ENCODE results near the gene SYNGR4. TPM values are rescaled to one million over a fixed set of nuclear protein-coding genes. Genes with fewer than 3 reads are reported as not detected.

The SYNGR4 gene
- total RNA-seq, 2 donors from 2014 or later = 0.25 to 0.34 TPM

DNA sequence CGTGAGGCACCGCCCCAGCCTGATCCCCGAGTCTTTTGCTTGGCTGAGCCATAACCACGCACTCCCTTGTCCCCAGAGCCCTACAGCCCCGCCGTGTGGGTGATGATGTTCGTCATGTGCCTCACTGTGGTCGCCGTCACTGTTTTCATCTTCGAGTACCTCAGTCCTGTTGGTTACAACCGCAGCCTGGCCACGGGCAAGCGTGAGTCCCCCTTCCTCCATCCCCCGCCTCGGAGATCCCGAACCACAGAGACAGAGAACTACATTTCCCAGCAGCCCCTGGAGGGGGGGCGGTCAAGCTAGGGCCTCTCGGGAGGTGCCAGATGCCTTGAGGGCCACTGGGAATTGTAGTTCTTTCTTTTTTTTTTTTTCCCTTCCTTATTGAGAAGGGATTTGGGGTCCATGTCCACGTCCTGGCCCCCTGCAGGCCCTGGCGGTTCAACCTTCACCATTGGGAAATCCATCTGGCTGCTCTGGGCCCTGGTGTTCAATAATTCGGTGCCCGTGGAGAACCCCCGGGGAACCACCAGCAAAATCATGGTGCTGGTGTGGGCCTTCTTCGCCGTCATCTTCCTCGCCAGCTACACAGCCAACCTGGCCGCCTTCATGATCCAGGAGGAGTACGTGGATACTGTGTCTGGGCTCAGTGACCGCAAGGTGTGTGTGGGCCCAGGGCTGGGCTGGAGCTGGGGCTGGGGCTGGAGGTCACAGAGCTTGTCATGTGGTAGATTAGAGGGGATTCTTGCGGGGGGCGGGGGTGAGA, 55.2 kb downstream of the SYNGR4 start:
- Mint-ChIP-seq H3K4me3 (peak overlapping the region; percentile 80), H3K4me1 (ENCODE audit: low read depth) (peaks cover 36% of the 10 kb centered on the region), H3K27ac (peak overlapping the region; percentile 78), H3K27me3 (ENCODE audit: low read depth) (peaks cover 15% of the 10 kb centered on the region), H3K9me3 (no peaks in the 10 kb centered on the region), H3K36me3 (ENCODE audit: insufficient read depth in 2 of 2) (no peaks in the 10 kb centered on the region)
- ATAC-seq (replicated peaks in 1 of 2) (peak; percentile 81 to 85), DNase-seq (peak; percentile 83 to 89)

- no peaks in the 10 kb centered on the region for H3K9me3 Mint-ChIP-seq
- no peak overlapping the region for H3K4me3 Mint-ChIP-seq
- peaks cover 26% of the 10 kb centered on the region for H3K4me1 Mint-ChIP-seq (ENCODE audit: low read depth)
- ATAC-seq (replicated peaks in 1 of 2) (no peak), DNase-seq (no peak)
- peaks cover 2% of the 10 kb centered on the region for H3K27me3 Mint-ChIP-seq (ENCODE audit: low read depth)
- H3K27ac Mint-ChIP-seq = no peak overlapping the region
- no peaks in the 10 kb centered on the region for H3K36me3 Mint-ChIP-seq (ENCODE audit: insufficient read depth in 2 of 2)
Measured at GRCh38 chr19:48421548-48421947, 57.4 kb downstream of the SYNGR4 start.

GRCh38 chr19:48424694-48425219, 60.6 kb downstream of the SYNGR4 start:
- peaks cover 8% of the 10 kb centered on the region for H3K4me1 Mint-ChIP-seq (ENCODE audit: low read depth)
- DNase-seq = no peak
- H3K36me3 Mint-ChIP-seq (ENCODE audit: insufficient read depth in 2 of 2) = no peaks in the 10 kb centered on the region
- no peaks in the 10 kb centered on the region for H3K9me3 Mint-ChIP-seq
- no peaks in the 10 kb centered on the region for H3K27me3 Mint-ChIP-seq (ENCODE audit: low read depth)
- peak overlapping the region in 1 of 2 donors; percentile 71 for H3K4me3 Mint-ChIP-seq
- peak in 1 of 2 donors; percentile 30 for ATAC-seq (replicated peaks in 1 of 2)
- H3K27ac Mint-ChIP-seq = no peak overlapping the region

Other genes with a start within 250 kb of the SYNGR4 start
- 100 to 1,000 TPM; 156 to 212 TPM for gene LIG1, start 194.0 kb upstream of the SYNGR4 start, total RNA-seq
- 10 to 100 TPM; 10.6 to 13.1 TPM for gene ZSWIM9, start 193.7 kb upstream of the SYNGR4 start, total RNA-seq
- gene CARD8, start 108.5 kb upstream of the SYNGR4 start, total RNA-seq = 100 to 1,000 TPM; 166 to 201 TPM
- gene ZNF114, start 94.3 kb upstream of the SYNGR4 start, total RNA-seq = under 1 TPM in 1 of 2 donors, not detected in 1; 0.14 TPM
- 100 to 1,000 TPM; 150 to 174 TPM for gene EMP3, start 38.8 kb upstream of the SYNGR4 start, total RNA-seq
- gene TMEM143, start 427 bp upstream of the SYNGR4 start, total RNA-seq = 10 to 100 TPM; 20.9 to 26.2 TPM
- gene KDELR1, start 27.2 kb downstream of the SYNGR4 start, total RNA-seq = 100 to 1,000 TPM; 101 to 103 TPM
- under 1 TPM; 0.39 to 0.46 TPM for gene GRIN2D, start 29.3 kb downstream of the SYNGR4 start, total RNA-seq
- 10 to 100 TPM; 27.0 to 38.2 TPM for gene GRWD1, start 81.6 kb downstream of the SYNGR4 start, total RNA-seq
- 1 to 10 TPM; 3.2 to 5.0 TPM for gene KCNJ14, start 91.2 kb downstream of the SYNGR4 start, total RNA-seq
- gene CYTH2, start 105.0 kb downstream of the SYNGR4 start, total RNA-seq = 10 to 100 TPM; 59.4 to 68.3 TPM
- 1 to 10 TPM; 6.0 to 6.6 TPM for gene LMTK3, start 147.5 kb downstream of the SYNGR4 start, total RNA-seq
- not detected for gene SULT2B1, start 187.8 kb downstream of the SYNGR4 start, total RNA-seq
- gene SPACA4, start 242.4 kb downstream of the SYNGR4 start, total RNA-seq = not detected